ENCODE measurements around the gene LY86. TPM values are rescaled to one million over a fixed set of nuclear protein-coding genes. Genes with fewer than 3 reads are reported as not detected.

Gene LY86
- total and polyA plus RNA-seq, 2 of the 13 experiments (the other 11 are each of a cell fraction or from before 2014, with no cell fraction given), result not detected

DNA sequence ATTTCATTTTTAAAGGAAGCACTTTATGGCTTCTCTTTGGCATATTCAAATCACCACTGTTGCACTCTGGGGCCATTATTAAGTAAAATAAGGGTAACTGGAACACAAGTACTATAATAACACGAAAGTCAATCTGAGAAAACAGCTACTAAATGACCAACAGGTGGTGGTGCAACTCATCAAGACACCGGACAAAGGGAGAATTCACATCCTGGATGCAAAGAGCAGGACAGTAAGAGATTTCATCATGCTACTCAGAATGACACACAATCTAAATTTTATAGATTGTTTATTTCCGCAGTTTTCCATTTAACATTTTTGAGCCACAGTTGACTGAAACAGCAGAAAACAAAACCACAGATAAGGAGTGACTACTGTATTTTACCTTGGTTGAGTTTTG lies 27.6 kb upstream of the LY86 start:
- FAIRE-seq, result no peak
- WGBS (ENCODE audit: low lambda C conversion rate), result 30% methylated on average over 3 of the region's 3 CpGs
- Histone ChIP-seq H3K9ac (ENCODE audit: insufficient read depth, low read depth, low read length) (no peak overlapping the region), H3K4me3 (replicated peaks in 1 of 3; ENCODE audit: insufficient read depth in 1 of 3, low read depth in 2 of 3, low read length in 3 of 3) (no peak overlapping the region), H3K4me2 (ENCODE audit: low read depth, low read length) (no peak overlapping the region), H3K79me2 (ENCODE audit: insufficient read depth, low read length) (no peaks in the 10 kb centered on the region), H3K4me1 (ENCODE audit: insufficient read depth, low read length) (no peaks in the 10 kb centered on the region), H2AFZ (ENCODE audit: low read length) (no peak overlapping the region), H3K27me3 (ENCODE audit: control insufficient read depth in 1 of 2, insufficient read depth in 2 of 2, low read length in 2 of 2) (no peaks in the 10 kb centered on the region; a peak in 1 of 5 replicates), H4K20me1 (ENCODE audit: insufficient read depth, low read length) (no peaks in the 10 kb centered on the region), H3K36me3 (replicated peaks in 1 of 2; ENCODE audit: control insufficient read depth in 1 of 2, insufficient read depth in 2 of 2, low read length in 2 of 2) (no peaks in the 10 kb centered on the region), H3K27ac (ENCODE audit: extremely low read length, insufficient read depth, low read length) (no peak overlapping the region), H3K9me3 (ENCODE audit: low read length) (no peaks in the 10 kb centered on the region)
- no TSS peak for BruUV-seq (replicated peaks)
- intact Hi-C loops (cut with micrococcal nuclease; ENCODE audit: unreplicated experiment), result no loop called here
- ChIA-PET CTCF (ENCODE audit: low intra/inter-chr PET ratio, low total read pairs) (no interaction called here), POLR2A (no interaction called here)
- TF ChIP-seq, protein P1, sequence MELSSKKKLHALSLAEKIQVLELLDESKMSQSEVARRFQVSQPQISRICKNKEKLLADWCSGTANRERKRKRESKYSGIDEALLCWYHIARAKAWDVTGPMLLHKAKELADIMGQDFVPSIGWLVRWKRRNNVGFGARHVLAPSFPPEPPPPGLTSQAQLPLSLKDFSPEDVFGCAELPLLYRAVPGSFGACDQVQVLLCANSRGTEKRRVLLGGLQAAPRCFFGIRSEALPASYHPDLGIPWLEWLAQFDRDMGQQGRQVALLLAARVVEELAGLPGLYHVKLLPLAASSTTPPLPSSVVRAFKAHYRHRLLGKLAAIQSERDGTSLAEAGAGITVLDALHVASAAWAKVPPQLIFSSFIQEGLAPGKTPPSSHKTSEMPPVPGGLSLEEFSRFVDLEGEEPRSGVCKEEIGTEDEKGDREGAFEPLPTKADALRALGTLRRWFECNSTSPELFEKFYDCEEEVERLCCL (CRISPR knock-in tag; IDR thresholded peaks at IDR 0.05; ENCODE audit: borderline replicate concordance), result no peak
- TF ChIP-seq, protein P2, sequence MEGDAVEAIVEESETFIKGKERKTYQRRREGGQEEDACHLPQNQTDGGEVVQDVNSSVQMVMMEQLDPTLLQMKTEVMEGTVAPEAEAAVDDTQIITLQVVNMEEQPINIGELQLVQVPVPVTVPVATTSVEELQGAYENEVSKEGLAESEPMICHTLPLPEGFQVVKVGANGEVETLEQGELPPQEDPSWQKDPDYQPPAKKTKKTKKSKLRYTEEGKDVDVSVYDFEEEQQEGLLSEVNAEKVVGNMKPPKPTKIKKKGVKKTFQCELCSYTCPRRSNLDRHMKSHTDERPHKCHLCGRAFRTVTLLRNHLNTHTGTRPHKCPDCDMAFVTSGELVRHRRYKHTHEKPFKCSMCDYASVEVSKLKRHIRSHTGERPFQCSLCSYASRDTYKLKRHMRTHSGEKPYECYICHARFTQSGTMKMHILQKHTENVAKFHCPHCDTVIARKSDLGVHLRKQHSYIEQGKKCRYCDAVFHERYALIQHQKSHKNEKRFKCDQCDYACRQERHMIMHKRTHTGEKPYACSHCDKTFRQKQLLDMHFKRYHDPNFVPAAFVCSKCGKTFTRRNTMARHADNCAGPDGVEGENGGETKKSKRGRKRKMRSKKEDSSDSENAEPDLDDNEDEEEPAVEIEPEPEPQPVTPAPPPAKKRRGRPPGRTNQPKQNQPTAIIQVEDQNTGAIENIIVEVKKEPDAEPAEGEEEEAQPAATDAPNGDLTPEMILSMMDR (CRISPR knock-in tag; IDR thresholded peaks at IDR 0.05), result 0 out of 2 replicates have a peak, but pooled peaks have one; percentile 9
- TF ChIP-seq DPF2 (CRISPR knock-in tag; IDR thresholded peaks at IDR 0.05; ENCODE audit: borderline replicate concordance, low read depth), result no peak
- no peak for TF ChIP-seq ZNF33A (CRISPR knock-in tag; IDR thresholded peaks at IDR 0.05; ENCODE audit: borderline replicate concordance)
- no peak for TF ChIP-seq ZBTB42 (CRISPR knock-in tag; IDR thresholded peaks at IDR 0.05)
- TF ChIP-seq SIX4 (CRISPR knock-in tag; IDR thresholded peaks at IDR 0.05), result no peak
- no peak for TF ChIP-seq THYN1 (CRISPR knock-in tag; IDR thresholded peaks at IDR 0.05; ENCODE audit: borderline replicate concordance, low read depth)
- TF ChIP-seq, protein P3, sequence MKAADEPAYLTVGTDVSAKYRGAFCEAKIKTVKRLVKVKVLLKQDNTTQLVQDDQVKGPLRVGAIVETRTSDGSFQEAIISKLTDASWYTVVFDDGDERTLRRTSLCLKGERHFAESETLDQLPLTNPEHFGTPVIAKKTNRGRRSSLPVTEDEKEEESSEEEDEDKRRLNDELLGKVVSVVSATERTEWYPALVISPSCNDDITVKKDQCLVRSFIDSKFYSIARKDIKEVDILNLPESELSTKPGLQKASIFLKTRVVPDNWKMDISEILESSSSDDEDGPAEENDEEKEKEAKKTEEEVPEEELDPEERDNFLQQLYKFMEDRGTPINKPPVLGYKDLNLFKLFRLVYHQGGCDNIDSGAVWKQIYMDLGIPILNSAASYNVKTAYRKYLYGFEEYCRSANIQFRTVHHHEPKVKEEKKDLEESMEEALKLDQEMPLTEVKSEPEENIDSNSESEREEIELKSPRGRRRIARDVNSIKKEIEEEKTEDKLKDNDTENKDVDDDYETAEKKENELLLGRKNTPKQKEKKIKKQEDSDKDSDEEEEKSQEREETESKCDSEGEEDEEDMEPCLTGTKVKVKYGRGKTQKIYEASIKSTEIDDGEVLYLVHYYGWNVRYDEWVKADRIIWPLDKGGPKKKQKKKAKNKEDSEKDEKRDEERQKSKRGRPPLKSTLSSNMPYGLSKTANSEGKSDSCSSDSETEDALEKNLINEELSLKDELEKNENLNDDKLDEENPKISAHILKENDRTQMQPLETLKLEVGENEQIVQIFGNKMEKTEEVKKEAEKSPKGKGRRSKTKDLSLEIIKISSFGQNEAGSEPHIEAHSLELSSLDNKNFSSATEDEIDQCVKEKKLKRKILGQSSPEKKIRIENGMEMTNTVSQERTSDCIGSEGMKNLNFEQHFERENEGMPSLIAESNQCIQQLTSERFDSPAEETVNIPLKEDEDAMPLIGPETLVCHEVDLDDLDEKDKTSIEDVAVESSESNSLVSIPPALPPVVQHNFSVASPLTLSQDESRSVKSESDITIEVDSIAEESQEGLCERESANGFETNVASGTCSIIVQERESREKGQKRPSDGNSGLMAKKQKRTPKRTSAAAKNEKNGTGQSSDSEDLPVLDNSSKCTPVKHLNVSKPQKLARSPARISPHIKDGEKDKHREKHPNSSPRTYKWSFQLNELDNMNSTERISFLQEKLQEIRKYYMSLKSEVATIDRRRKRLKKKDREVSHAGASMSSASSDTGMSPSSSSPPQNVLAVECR (CRISPR knock-in tag; IDR thresholded peaks at IDR 0.05; ENCODE audit: borderline replicate concordance), result no peak
- in situ Hi-C loops (cut with HindIII; ENCODE audit: extremely low pct_ligation_motif_present, low pct_unique_long_range_greater_than_20kb), result no loop called here
- ATAC-seq, result no peak
- no peak for DNase-seq (ENCODE audit: low spot score)
